Calu3 (cell line): ENCODE measurements around the gene KCNIP4. TPM values are rescaled to one million over a fixed set of nuclear protein-coding genes. Genes with fewer than 3 reads are reported as not detected.

Experiments
- BruUV-seq: library from RNA; stranded (reverse); fragments of 400-500 nt; replicated peaks from 2 replicates; lab custom pipeline; 2021; lab: Mats Ljungman, UMichigan
- CTCF ChIA-PET: fragments of 300-600 bp; sonication (Branson Sonifier 250); formaldehyde crosslinking; loops from one replicate; lab custom pipeline; 2022; ENCODE audit warnings: antibody characterized with exemption; lab: Charles Lee
- DNase-seq: peaks from one replicate; pipeline ENCODE4 v3.0.0; 2022
- H3K27ac Mint-ChIP-seq: one replicate; pipeline ENCODE4 v1.8.0; 2022; ENCODE audit warnings: mixed read lengths; ENCODE audit not compliant: unreplicated experiment
- H3K27me3 Mint-ChIP-seq: one replicate; pipeline ENCODE4 v1.8.0; 2022; ENCODE audit warnings: mixed read lengths; ENCODE audit not compliant: unreplicated experiment
- H3K36me3 Mint-ChIP-seq: one replicate; pipeline ENCODE4 v1.8.0; 2022; ENCODE audit warnings: mild to moderate bottlenecking, moderate library complexity, mixed read lengths; ENCODE audit not compliant: insufficient read depth, unreplicated experiment
- H3K4me1 Mint-ChIP-seq: one replicate; pipeline ENCODE4 v1.8.0; 2022; ENCODE audit warnings: mild to moderate bottlenecking, low read depth, mixed read lengths; ENCODE audit not compliant: unreplicated experiment
- H3K4me3 Mint-ChIP-seq: one replicate; pipeline ENCODE4 v1.8.0; 2022; ENCODE audit warnings: mild to moderate bottlenecking, low read depth, moderate library complexity, mixed read lengths; ENCODE audit not compliant: unreplicated experiment
- H3K9me3 Mint-ChIP-seq: one replicate; pipeline ENCODE4 v1.8.0; 2022; ENCODE audit warnings: low read depth, mixed read lengths; ENCODE audit not compliant: unreplicated experiment
- CTCF ChIP-seq: fragments of 200-600 bp; IDR thresholded peaks from one replicate; pipeline ENCODE4 v1.8.0; 2022; ENCODE audit warnings: antibody characterized with exemption; ENCODE audit not compliant: unreplicated experiment
- intact Hi-C: fragments of 100-400 bp; cut with micrococcal nuclease; formaldehyde crosslinking; loops from one replicate; pipeline ENCODE4 v1.10.0; 2022; ENCODE audit not compliant: unreplicated experiment
- total RNA-seq: library from RNA; stranded (reverse); gene quantifications from 2 replicates; pipeline ENCODE4 v1.2.3, GENCODE V29; 2022

The KCNIP4 gene
- total RNA-seq, 1 experiment from 2014 or later, result not detected

GRCh38 chr4:21605006-21605405 is 343.6 kb downstream of the KCNIP4 start:
- no peak for TF ChIP-seq CTCF
- H3K27me3 Mint-ChIP-seq, result peaks cover 28% of the 10 kb centered on the region
- no peaks in the 10 kb centered on the region for H3K9me3 Mint-ChIP-seq
- H3K4me3 Mint-ChIP-seq, result no peak overlapping the region
- CTCF ChIA-PET, result no interaction called here
- no peak overlapping the region for H3K27ac Mint-ChIP-seq
- H3K4me1 Mint-ChIP-seq, result no peaks in the 10 kb centered on the region
- intact Hi-C loops, result no loop called here
- no peak for DNase-seq
- H3K36me3 Mint-ChIP-seq, result no peaks in the 10 kb centered on the region
- BruUV-seq, result no TSS peak

- H3K4me1 Mint-ChIP-seq, result no peaks in the 10 kb centered on the region
- H3K4me3 Mint-ChIP-seq, result no peak overlapping the region
- no peaks in the 10 kb centered on the region for H3K36me3 Mint-ChIP-seq
- intact Hi-C loops, result no loop called here
- no peaks in the 10 kb centered on the region for H3K9me3 Mint-ChIP-seq
- no TSS peak for BruUV-seq
- TF ChIP-seq CTCF, result no peak
- CTCF ChIA-PET, result no interaction called here
- DNase-seq, result no peak
- peaks cover 15% of the 10 kb centered on the region for H3K27me3 Mint-ChIP-seq
- no peak overlapping the region for H3K27ac Mint-ChIP-seq
These were observed 352.1 kb downstream of the KCNIP4 start for GRCh38 chr4:21596521-21596920.

GRCh38 chr4:21593671-21594001 is 354.9 kb downstream of the KCNIP4 start:
- Mint-ChIP-seq H3K36me3 (no peaks in the 10 kb centered on the region), H3K4me3 (no peak overlapping the region), H3K27ac (no peak overlapping the region), H3K4me1 (no peaks in the 10 kb centered on the region), H3K27me3 (no peaks in the 10 kb centered on the region), H3K9me3 (no peaks in the 10 kb centered on the region)
- CTCF ChIA-PET, result no interaction called here
- no peak for TF ChIP-seq CTCF
- no peak for DNase-seq
- BruUV-seq, result no TSS peak
- intact Hi-C loops, result no loop called here

- no peaks in the 10 kb centered on the region for H3K9me3 Mint-ChIP-seq
- no peak overlapping the region for H3K4me3 Mint-ChIP-seq
- CTCF ChIA-PET, result no interaction called here
- no peak for DNase-seq
- no TSS peak for BruUV-seq
- no peaks in the 10 kb centered on the region for H3K36me3 Mint-ChIP-seq
- TF ChIP-seq CTCF, result no peak
- H3K27me3 Mint-ChIP-seq, result no peaks in the 10 kb centered on the region
- no peaks in the 10 kb centered on the region for H3K4me1 Mint-ChIP-seq
- intact Hi-C loops, result no loop called here
- H3K27ac Mint-ChIP-seq, result no peak overlapping the region
These were observed 355.5 kb downstream of the KCNIP4 start for GRCh38 chr4:21592970-21593670.
